ENCODE data around the gene SELENOO.

DNA sequence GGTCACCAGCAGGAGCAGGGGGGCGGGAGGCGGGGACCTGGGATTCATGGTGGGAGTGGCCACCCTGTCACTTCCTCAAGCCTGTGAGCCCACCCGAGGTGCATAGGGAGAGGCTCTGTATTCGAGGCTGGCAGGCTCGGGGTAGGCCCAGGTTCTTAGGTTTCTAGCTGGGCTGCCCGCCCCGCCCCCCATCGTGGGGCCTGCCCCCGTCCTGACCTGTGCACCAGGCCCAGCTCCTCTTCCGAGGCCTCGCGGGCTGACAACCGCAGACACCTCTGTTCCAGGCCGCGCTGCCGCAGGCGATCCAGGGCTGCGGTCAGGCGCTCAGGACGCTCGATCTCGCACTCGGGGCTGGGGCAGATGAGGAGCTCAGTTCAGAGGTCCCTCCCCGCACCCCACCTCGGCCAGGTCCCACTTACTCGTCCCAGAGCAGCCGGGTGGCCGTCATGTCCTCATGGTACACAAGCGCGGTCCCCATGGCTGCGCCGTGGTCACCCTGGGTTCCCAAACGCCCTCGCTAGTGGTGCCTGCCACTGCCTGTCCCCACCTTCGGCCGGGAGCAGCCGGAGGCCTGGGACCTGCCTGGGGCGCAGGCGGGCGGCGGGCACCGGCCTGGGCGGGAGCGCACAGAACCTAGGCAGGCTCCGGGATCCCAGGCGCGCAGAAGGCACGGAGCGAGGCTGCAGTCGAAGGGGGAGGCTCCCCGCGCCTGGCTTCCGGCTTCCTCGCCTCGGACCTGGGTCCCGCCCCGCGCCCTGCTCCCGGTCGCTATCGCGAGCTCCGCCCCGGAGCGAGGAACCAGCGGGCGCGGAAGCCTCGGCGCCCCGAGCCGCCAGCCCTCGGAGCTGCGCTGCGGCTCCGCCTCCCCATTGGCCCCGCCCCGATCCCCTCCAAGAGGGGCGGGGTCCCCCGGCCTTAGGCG is 50.0 kb downstream of the SELENOO start, which contains the start of gene HDAC10:
- TF ChIP-seq POLR2AphosphoS5 (IDR thresholded peaks at IDR 0.05): peak in 1 of 3 donors; percentile 64
- TF ChIP-seq, protein P1, sequence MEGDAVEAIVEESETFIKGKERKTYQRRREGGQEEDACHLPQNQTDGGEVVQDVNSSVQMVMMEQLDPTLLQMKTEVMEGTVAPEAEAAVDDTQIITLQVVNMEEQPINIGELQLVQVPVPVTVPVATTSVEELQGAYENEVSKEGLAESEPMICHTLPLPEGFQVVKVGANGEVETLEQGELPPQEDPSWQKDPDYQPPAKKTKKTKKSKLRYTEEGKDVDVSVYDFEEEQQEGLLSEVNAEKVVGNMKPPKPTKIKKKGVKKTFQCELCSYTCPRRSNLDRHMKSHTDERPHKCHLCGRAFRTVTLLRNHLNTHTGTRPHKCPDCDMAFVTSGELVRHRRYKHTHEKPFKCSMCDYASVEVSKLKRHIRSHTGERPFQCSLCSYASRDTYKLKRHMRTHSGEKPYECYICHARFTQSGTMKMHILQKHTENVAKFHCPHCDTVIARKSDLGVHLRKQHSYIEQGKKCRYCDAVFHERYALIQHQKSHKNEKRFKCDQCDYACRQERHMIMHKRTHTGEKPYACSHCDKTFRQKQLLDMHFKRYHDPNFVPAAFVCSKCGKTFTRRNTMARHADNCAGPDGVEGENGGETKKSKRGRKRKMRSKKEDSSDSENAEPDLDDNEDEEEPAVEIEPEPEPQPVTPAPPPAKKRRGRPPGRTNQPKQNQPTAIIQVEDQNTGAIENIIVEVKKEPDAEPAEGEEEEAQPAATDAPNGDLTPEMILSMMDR (IDR thresholded peaks at IDR 0.05): no peak
